ENCODE data around the gene HSD17B1. TPM values are rescaled to one million over a fixed set of nuclear protein-coding genes. Genes with fewer than 3 reads are reported as not detected.
"Not testable (repeated sequence)": the region's sequence is repeated elsewhere in the genome, so short reads cannot be mapped to it uniquely, and the experiment has no call there.

HSD17B1 gene
- polyA plus RNA-seq, 3 donors from 2014 or later, result 0.99 to 1.9 TPM; not detected in 1

DNA sequence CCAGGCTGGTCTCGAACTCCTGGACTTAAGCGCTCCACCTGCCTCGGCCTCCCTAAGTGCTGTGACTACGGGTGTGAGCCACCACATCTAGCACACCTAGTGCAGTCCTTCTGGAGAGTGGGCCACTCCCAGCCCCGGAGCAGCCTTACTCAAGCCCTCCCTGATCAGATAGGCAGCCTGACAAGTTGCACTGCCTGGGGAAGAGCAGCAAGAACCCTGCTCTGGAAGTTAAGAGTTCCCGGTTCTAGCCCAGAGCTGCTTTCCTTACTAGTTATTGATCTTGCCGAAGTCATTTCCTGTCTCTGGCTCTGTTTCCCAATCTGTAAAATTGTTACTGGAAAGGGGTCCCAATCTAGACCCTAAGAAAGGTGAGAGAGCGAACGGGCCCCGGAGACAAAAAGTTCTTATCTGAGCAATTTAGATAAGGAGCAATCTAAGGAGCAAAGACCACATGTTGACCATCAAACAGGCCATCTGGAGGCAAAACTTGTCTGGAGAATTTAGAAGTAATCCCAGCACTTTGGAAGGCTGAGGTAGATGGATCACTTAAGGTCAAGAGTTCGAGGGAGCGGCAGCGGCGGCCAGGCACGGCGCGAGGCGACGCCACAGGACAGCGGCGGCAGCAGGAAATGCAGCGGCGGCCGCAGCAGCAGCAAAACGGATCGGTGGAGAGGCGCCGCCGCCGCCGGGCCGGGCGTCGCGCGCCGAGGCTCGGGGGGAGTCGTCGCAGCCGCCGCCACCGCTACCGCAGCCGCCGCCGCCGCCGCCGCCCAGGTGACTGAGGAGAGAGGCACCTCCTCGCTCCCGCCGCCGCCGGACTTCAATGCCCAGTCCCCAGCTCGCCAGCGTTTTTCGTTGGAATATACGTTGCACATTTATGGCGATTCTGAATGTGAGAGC, 21.0 kb upstream of the HSD17B1 start:
- DNase-seq, result peak; percentile 65 to 69 (median 67)
- Mint-ChIP-seq H3K27me3 (ENCODE audit: low read depth in 3 of 3) (peaks cover 0 to 13% (median 2%) of the 10 kb centered on the region in 3 donors), H3K27ac (peak overlapping the region; percentile 80 to 90 (median 90)), H3K4me3 (peak overlapping the region; percentile 76 to 89 (median 84)), H3K36me3 (no peaks in the 10 kb centered on the region), H3K9me3 (no peaks in the 10 kb centered on the region), H3K4me1 (peaks cover 57 to 61% of the 10 kb centered on the region in 2 donors)

DNA sequence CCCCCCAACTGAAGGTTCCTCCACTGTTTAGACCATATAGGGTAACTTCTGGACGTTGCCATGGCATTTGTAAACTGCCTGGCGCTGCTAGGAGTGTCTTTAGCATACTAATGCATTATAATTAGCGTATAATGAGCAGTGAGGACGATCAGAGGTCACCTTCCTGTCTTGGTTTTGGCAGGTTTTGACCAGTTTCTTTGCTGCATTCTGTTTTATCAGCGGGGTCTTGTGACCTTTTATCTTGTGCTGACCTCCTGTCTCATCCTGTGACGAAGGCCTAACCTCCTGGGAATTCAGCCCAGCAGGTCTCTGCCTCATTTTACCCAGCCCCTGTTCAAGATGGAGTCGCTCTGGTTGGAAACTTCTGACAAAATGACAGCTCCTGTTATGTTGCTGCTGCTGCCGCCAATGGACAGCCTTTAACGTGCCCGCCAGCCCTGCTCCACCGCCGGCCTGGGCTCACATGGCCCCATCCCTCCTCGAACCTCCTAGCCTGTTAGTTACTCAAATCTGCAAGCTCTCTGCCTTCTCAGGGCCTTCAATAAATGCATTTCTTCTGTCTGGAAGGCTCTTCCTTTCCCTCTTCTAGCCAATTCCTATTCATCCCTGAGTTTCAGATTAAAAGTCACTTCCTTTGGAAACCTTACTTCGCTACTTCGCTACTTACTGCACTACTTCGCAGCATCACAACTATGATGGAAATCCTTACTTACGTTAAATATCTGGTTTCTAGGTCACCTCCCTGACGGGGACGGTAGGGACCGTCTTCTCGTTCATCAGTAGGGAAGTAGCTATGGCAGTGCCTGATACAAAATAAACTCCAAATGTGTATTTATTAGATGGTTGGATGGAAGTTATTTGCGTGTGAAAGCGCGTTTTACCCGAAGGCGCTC, 17.3 kb upstream of the HSD17B1 start:
- Mint-ChIP-seq H3K4me3 (peak overlapping the region; percentile 74 to 89 (median 87)), H3K36me3 (peaks cover 0 to 6% (median 0%) of the 10 kb centered on the region in 3 donors), H3K4me1 (peaks cover 45 to 48% of the 10 kb centered on the region in 2 donors), H3K9me3 (peaks cover 0 to 2% (median 0%) of the 10 kb centered on the region in 6 donors), H3K27ac (peak overlapping the region; percentile 79 to 92 (median 87)), H3K27me3 (ENCODE audit: low read depth in 3 of 3) (peaks cover 0 to 10% (median 0%) of the 10 kb centered on the region in 3 donors)
- no peak for DNase-seq

GRCh38 chr17:42536048-42536371, 16.7 kb upstream of the HSD17B1 start, which contains the start of gene NAGLU:
NAGLU (plus strand) TSS chr17:42536241; CDS start chr17:42536273, 32 bp downstream.
- H3K4me3 Mint-ChIP-seq, result peak within 1 kb of the TSS; percentile 84 to 89 (median 88)
- peaks cover 0 to 6% (median 0%) of the 10 kb centered on the region in 3 donors for H3K36me3 Mint-ChIP-seq
- H3K4me1 Mint-ChIP-seq, result peaks cover 39 to 42% of the 10 kb centered on the region in 2 donors
- H3K27me3 Mint-ChIP-seq (ENCODE audit: low read depth in 3 of 3), result peaks cover 0 to 10% (median 0%) of the 10 kb centered on the region in 3 donors
- peak; percentile 84 to 85 (median 85) for DNase-seq
- H3K9me3 Mint-ChIP-seq, result peaks cover 0 to 2% (median 0%) of the 10 kb centered on the region in 6 donors
- H3K27ac Mint-ChIP-seq, result peak within 1 kb of the TSS; percentile 79 to 92 (median 87)

GRCh38 chr17:42536372-42537155, 16.2 kb upstream of the HSD17B1 start:
- peaks cover 0 to 2% (median 0%) of the 10 kb centered on the region in 6 donors for H3K9me3 Mint-ChIP-seq
- peaks cover 0 to 8% (median 0%) of the 10 kb centered on the region in 3 donors for H3K36me3 Mint-ChIP-seq
- peaks cover 0 to 8% (median 2%) of the 10 kb centered on the region in 3 donors for H3K27me3 Mint-ChIP-seq (ENCODE audit: low read depth in 3 of 3)
- DNase-seq, result peak in 2 of 3 donors; percentile 62 to 65
- peak overlapping the region; percentile 77 to 88 (median 84) for H3K4me3 Mint-ChIP-seq
- H3K4me1 Mint-ChIP-seq, result peaks cover 33 to 37% of the 10 kb centered on the region in 2 donors
- H3K27ac Mint-ChIP-seq, result peak overlapping the region; percentile 57 to 86 (median 74)

DNA sequence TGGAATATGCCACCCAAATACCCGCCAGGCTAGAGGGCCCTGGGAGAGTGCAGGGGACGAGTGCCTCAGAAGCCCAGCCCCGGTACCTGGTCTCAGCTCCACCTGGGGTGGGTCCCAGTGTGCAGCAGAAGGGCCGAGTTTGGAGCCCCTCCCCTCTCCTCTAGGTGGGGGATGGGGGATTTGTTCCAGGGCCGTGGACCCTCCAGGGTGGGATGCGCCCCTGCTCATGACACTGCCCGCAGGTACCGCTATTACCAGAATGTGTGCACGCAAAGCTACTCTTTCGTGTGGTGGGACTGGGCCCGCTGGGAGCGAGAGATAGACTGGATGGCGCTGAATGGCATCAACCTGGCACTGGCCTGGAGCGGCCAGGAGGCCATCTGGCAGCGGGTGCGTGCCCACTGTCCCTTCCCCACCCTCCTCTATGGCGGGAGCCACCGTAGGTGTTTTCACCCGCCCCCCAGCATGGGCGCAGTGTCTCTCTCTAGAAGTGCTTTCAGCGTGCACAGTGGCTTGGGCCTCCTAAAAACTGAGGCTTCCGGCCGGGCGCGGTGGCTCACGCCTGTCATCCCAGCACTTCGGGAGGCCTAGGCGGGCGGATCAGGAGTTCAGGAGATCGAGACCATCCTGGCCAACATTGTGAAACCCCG, 15.4 kb upstream of the HSD17B1 start:
- DNase-seq, result no peak
- peak overlapping the region; percentile 77 to 88 (median 84) for H3K4me3 Mint-ChIP-seq
- peaks cover 0 to 5% (median 2%) of the 10 kb centered on the region in 3 donors for H3K27me3 Mint-ChIP-seq (ENCODE audit: low read depth in 3 of 3)
- H3K27ac Mint-ChIP-seq, result peak overlapping the region in 5 of 6 donors; percentile 57 to 86 (median 74)
- peaks cover 0 to 8% (median 0%) of the 10 kb centered on the region in 3 donors for H3K36me3 Mint-ChIP-seq
- H3K4me1 Mint-ChIP-seq, result peaks cover 30% of the 10 kb centered on the region in 2 donors
- peaks cover 0 to 2% (median 0%) of the 10 kb centered on the region in 6 donors for H3K9me3 Mint-ChIP-seq

GRCh38 chr17:42537826-42538451, 14.8 kb upstream of the HSD17B1 start:
- Mint-ChIP-seq H3K9me3 (peaks cover 0 to 2% (median 0%) of the 10 kb centered on the region in 6 donors), H3K4me1 (peaks cover 29 to 30% of the 10 kb centered on the region in 2 donors)

DNA sequence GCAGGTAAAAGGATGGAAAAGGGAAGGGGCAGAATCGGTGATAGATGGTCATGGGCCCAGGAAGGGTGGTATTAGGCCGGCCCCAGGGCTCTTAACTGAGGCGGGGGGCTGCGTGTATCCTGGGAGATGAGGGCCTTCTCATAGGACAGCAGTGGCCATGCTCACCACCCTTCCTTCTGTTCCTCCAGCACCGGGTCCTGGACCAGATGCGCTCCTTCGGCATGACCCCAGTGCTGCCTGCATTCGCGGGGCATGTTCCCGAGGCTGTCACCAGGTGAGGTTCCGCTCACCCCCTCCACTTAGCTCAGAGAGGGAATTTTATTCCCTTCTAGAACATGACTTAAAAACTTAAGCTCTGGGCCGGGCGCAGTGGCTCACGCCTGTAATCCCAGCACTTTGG, 14.2 kb upstream of the HSD17B1 start:
- Mint-ChIP-seq H3K27me3 (ENCODE audit: low read depth in 3 of 3) (peaks cover 0 to 2% (median 2%) of the 10 kb centered on the region in 3 donors), H3K36me3 (peaks cover 0 to 11% (median 0%) of the 10 kb centered on the region in 3 donors), H3K4me3 (peak overlapping the region in 1 of 5 donors; percentile 88), H3K27ac (no peak overlapping the region), H3K9me3 (peaks cover 0 to 2% (median 0%) of the 10 kb centered on the region in 6 donors), H3K4me1 (peaks cover 25% of the 10 kb centered on the region in 2 donors)
- DNase-seq, result no peak

More at GRCh38 chr17:42537826-42538451, 14.8 kb upstream of the HSD17B1 start:
- H3K36me3 Mint-ChIP-seq, result peaks cover 0 to 10% (median 0%) of the 10 kb centered on the region in 3 donors
- peaks cover 0 to 2% (median 2%) of the 10 kb centered on the region in 3 donors for H3K27me3 Mint-ChIP-seq (ENCODE audit: low read depth in 3 of 3)
- no peak for DNase-seq
- peak overlapping the region; percentile 55 to 88 (median 74) for H3K4me3 Mint-ChIP-seq
- H3K27ac Mint-ChIP-seq, result peak overlapping the region in 5 of 6 donors; percentile 28 to 71 (median 54)

- not testable (repeated sequence) for H3K9me3 Mint-ChIP-seq; H3K27me3 Mint-ChIP-seq (ENCODE audit: low read depth in 3 of 3); H3K4me3 Mint-ChIP-seq; DNase-seq
- H3K4me1 Mint-ChIP-seq, result peaks cover 18% of the 10 kb centered on the region in 2 donors
- peak overlapping the region in 1 of 6 donors; percentile 29 for H3K27ac Mint-ChIP-seq
- H3K36me3 Mint-ChIP-seq, result peaks cover 0 to 11% (median 0%) of the 10 kb centered on the region in 3 donors
Observed at GRCh38 chr17:42540558-42540957, 12.2 kb upstream of the HSD17B1 start.

DNA sequence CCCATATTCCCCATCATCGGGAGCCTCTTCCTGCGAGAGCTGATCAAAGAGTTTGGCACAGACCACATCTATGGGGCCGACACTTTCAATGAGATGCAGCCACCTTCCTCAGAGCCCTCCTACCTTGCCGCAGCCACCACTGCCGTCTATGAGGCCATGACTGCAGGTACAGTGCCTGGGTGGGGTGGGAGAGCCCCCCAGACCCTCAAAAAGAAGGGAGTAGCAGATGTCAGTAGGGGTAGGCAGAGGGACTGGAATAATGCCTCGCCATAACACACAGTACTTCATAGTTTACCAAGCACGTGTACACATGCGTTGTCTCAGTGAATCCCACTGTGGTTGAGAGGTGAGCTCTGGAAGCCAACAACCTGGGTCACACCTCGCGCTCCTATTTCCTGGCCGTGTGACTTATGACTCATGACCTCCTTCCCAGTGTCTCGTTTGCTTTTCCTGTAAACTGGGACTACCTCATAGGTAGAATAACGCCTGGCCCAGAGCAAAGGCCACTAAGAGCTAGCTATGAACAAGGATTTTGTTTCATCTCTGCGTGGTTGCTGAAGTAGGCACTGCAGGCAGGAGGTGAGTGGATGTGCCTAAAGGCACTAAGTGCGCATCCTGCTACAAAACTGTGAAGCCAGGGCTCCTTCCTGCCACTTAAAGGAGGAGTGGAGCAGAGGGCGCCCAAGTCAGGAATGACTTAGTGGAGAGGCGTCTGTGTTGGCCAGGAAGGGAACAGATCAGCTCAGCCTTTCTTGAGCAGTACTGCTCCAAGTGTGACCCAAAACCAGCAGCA, 11.5 kb upstream of the HSD17B1 start:
- DNase-seq, result no peak
- Mint-ChIP-seq H3K27ac (peak overlapping the region in 2 of 6 donors; percentile 26 to 62), H3K4me3 (no peak overlapping the region), H3K27me3 (ENCODE audit: low read depth in 3 of 3) (peaks cover 0 to 2% (median 0%) of the 10 kb centered on the region in 3 donors), H3K36me3 (peaks cover 0 to 11% (median 0%) of the 10 kb centered on the region in 3 donors), H3K9me3 (peaks cover 0 to 2% (median 0%) of the 10 kb centered on the region in 6 donors), H3K4me1 (peaks cover 14% of the 10 kb centered on the region in 2 donors)

GRCh38 chr17:42543190-42544079, 9.3 kb upstream of the HSD17B1 start:
- peaks cover 0 to 2% (median 0%) of the 10 kb centered on the region in 3 donors for H3K27me3 Mint-ChIP-seq (ENCODE audit: low read depth in 3 of 3)
- no peak overlapping the region for H3K4me3 Mint-ChIP-seq
- H3K36me3 Mint-ChIP-seq, result peaks cover 0 to 11% (median 0%) of the 10 kb centered on the region in 3 donors
- peaks cover 0 to 3% of the 10 kb centered on the region in 2 donors for H3K4me1 Mint-ChIP-seq
- no peak for DNase-seq
- peaks cover 0 to 2% (median 0%) of the 10 kb centered on the region in 6 donors for H3K9me3 Mint-ChIP-seq
- H3K27ac Mint-ChIP-seq, result no peak overlapping the region
